ENCODE measurements around the gene SPDYE3. TPM values are rescaled to one million over a fixed set of nuclear protein-coding genes. Genes with fewer than 3 reads are reported as not detected.

Gene SPDYE3, protein sequence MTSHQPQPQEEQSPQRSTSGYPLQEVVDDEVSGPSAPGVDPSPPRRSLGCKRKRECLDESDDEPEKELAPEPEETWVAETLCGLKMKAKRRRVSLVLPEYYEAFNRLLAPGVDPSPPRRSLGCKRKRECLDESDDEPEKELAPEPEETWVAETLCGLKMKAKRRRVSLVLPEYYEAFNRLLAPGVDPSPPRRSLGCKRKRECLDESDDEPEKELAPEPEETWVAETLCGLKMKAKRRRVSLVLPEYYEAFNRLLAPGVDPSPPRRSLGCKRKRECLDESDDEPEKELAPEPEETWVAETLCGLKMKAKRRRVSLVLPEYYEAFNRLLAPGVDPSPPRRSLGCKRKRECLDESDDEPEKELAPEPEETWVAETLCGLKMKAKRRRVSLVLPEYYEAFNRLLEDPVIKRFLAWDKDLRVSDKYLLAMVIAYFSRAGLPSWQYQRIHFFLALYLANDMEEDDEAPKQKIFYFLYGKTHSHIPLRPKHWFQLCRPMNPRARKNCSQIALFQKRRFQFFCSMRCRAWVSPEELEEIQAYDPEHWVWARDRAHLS
- total RNA-seq: not detected in 2 replicates

DNA sequence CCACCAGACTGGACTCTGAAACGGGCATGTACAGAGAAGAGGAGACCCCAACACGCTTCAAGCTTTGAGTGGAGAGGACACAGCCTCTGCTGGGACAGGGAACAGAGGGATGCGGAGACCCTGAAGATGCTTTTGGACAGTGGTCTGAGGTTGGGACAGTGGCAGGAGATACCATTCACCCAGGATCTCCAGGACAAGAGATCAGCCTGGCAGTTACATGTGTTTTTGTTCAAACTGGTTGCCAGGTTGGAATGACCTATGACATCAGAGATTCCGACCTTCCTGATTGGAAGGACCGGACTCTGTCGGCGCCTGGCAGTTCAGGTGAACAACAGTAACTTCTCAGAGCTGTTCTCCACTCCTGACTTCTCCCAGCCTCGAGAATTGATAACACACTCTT lies at the start of gene SPDYE3:
Gene SPDYE3 (plus strand): TSS at position 301 of the 400 bp plus-strand sequence. CDS start 184 bp downstream, outside the sequence.

DNA sequence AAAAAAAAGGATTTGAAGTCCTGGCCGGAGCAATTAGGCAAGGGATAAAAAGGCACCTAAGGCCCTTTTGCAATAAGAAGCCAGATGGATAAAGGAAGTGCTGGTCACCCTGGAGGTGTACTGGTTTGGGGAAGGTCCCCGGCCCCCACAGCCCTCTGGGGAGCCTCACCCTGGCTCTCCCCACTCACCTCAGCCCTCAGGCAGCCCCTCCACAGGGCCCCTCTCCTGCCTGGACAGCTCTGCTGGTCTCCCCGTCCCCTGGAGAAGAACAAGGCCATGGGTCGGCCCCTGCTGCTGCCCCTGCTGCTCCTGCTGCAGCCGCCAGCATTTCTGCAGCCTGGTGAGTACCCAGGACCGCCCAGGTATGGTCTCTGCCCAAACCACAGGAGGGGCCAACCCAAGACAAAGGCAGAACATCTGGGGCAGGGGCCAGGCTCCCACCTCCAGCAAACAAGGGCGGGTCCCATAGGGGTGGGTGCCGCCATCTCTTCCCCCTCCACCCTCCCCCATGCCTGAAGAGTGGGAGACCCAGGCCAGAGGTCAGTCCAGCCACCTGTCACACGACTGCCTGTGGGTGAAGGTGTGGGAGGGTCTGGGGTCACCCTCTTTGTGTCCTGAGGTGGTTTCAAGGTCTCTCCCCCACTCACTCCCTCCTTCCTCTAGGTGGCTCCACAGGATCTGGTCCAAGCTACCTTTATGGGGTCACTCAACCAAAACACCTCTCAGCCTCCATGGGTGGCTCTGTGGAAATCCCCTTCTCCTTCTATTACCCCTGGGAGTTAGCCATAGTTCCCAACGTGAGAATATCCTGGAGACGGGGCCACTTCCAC lies 50.7 kb downstream of the SPDYE3 start, which contains the start of gene PILRB:
Gene PILRB (plus strand): TSS at position 91 of the 830 bp plus-strand sequence. CDS start 186 bp downstream, at position 277.

Other genes starting within 250 kb of the SPDYE3 start
- 26.4 and 30.4 TPM in 2 replicates for gene ZNF3, start 226.0 kb upstream of the SPDYE3 start, total RNA-seq
- 70.4 and 107 TPM in 2 replicates for gene COPS6, start 218.7 kb upstream of the SPDYE3 start, total RNA-seq
- gene MCM7, start 206.3 kb upstream of the SPDYE3 start, total RNA-seq: 14.6 and 57.5 TPM in 2 replicates
- gene AP4M1, start 206.1 kb upstream of the SPDYE3 start, total RNA-seq: 26.1 and 40.4 TPM in 2 replicates
- 47.8 and 83.0 TPM in 2 replicates for gene TAF6, start 188.3 kb upstream of the SPDYE3 start, total RNA-seq
- 33.4 and 61.5 TPM in 2 replicates for gene CNPY4, start 188.1 kb upstream of the SPDYE3 start, total RNA-seq
- gene MBLAC1, start 180.7 kb upstream of the SPDYE3 start, total RNA-seq: 1.8 and 2.2 TPM in 2 replicates
- 30.5 and 91.8 TPM in 2 replicates for gene LAMTOR4, start 158.8 kb upstream of the SPDYE3 start, total RNA-seq
- 5.9 and 8.3 TPM in 2 replicates for gene TRAPPC14, start 149.0 kb upstream of the SPDYE3 start, total RNA-seq
- gene GAL3ST4, start 139.1 kb upstream of the SPDYE3 start, total RNA-seq: 2.1 and 6.1 TPM in 2 replicates
- gene GPC2, start 130.3 kb upstream of the SPDYE3 start, total RNA-seq: 3.9 and 6.0 TPM in 2 replicates
- 0.88 and 1.2 TPM in 2 replicates for gene STAG3, start 129.8 kb upstream of the SPDYE3 start, total RNA-seq
- not detected in 2 replicates for gene PVRIG, start 87.8 kb upstream of the SPDYE3 start, total RNA-seq
- 10.4 and 13.5 TPM in 2 replicates for gene PILRB, start 50.4 kb downstream of the SPDYE3 start, total RNA-seq
- gene PILRA, start 65.8 kb downstream of the SPDYE3 start, total RNA-seq: 0.89 TPM in 1 of 2 replicates, not detected in the other
- gene ZCWPW1, start 121.0 kb downstream of the SPDYE3 start, total RNA-seq: 1.1 and 1.2 TPM in 2 replicates
- gene MEPCE, start 122.1 kb downstream of the SPDYE3 start, total RNA-seq: 14.8 and 17.9 TPM in 2 replicates
- 11.3 and 12.5 TPM in 2 replicates for gene PPP1R35, start 128.8 kb downstream of the SPDYE3 start, total RNA-seq
- gene SPACDR, start 156.6 kb downstream of the SPDYE3 start, total RNA-seq: 0.30 and 1.5 TPM in 2 replicates
- 10.1 and 19.5 TPM in 2 replicates for gene TSC22D4, start 171.5 kb downstream of the SPDYE3 start, total RNA-seq
- gene NYAP1, start 176.2 kb downstream of the SPDYE3 start, total RNA-seq: 0.83 and 1.2 TPM in 2 replicates
- 3.0 and 4.4 TPM in 2 replicates for gene AGFG2, start 231.5 kb downstream of the SPDYE3 start, total RNA-seq